MM.1S (cell line): ENCODE measurements around the gene MOSMO.

ENCODE experiments used
- EZH2 ChIP-seq: fragments of 300-600 bp; sonication (generic); optimal IDR thresholded peaks from 2 replicates; pipeline ENCODE3; 2017; ENCODE audit warnings: low read depth, mild to moderate bottlenecking, antibody characterized with exemption, low read length, mixed read lengths
- EZH2phosphoT487 ChIP-seq: fragments of 300-600 bp; sonication (generic); IDR thresholded peaks from 2 replicates; pipeline ENCODE4 v1.6.1; 2018; ENCODE audit warnings: antibody characterized with exemption, low read length
- TF ChIP-seq, protein P1 (sequence below): fragments of 300-600 bp; sonication (generic); IDR thresholded peaks from 2 replicates; pipeline ENCODE4 v1.5.1; 2016; ENCODE audit warnings: antibody characterized with exemption, low read length, mixed read lengths

DNA sequence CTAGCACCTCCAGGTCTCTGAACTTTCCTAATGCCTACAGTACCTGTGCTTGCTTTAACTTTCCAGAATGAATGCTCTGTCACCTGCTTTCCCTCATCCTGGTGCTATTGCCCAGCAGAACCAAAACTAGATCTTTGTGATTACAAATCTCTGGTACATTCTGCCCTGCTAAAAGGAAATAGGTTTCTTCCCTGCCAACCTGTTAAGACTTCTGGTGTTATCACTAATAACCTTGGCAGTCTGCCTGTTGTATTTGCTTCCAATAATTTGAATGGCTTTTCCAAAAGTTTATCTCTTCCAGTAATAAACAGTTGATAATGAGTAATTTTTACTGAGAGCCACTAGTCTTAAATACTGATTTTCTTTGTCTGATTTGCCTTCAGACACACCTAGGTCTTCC, 22.4 kb upstream of the MOSMO start:
- TF ChIP-seq, protein P1, sequence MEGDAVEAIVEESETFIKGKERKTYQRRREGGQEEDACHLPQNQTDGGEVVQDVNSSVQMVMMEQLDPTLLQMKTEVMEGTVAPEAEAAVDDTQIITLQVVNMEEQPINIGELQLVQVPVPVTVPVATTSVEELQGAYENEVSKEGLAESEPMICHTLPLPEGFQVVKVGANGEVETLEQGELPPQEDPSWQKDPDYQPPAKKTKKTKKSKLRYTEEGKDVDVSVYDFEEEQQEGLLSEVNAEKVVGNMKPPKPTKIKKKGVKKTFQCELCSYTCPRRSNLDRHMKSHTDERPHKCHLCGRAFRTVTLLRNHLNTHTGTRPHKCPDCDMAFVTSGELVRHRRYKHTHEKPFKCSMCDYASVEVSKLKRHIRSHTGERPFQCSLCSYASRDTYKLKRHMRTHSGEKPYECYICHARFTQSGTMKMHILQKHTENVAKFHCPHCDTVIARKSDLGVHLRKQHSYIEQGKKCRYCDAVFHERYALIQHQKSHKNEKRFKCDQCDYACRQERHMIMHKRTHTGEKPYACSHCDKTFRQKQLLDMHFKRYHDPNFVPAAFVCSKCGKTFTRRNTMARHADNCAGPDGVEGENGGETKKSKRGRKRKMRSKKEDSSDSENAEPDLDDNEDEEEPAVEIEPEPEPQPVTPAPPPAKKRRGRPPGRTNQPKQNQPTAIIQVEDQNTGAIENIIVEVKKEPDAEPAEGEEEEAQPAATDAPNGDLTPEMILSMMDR = no peak
- TF ChIP-seq EZH2 (no peak), EZH2phosphoT487 (no peak)
